Measurements from ENCODE around the gene MEPCE. TPM values are rescaled to one million over a fixed set of nuclear protein-coding genes. Genes with fewer than 3 reads are reported as not detected.
"Not testable (repeated sequence)": the region's sequence is repeated elsewhere in the genome, so short reads cannot be mapped to it uniquely, and the experiment has no call there.

The MEPCE gene
- total and polyA plus RNA-seq, 2 experiments from 2014 or later, result 10.0 to 32.6 TPM

GRCh38 chr7:100439244-100439643, 9.6 kb downstream of the MEPCE start:
- H2AFZ ChIP-seq; H3K4me3 ChIP-seq; H3K9me2 ChIP-seq (ENCODE audit: insufficient read depth); H3K27me3 ChIP-seq (ENCODE audit: insufficient read depth); DNase-seq (ENCODE audit: low spot score); H3K4me2 ChIP-seq; H3K4me3 Mint-ChIP-seq; H3K9me3 Mint-ChIP-seq; ATAC-seq; H3K4me1 ChIP-seq (ENCODE audit: insufficient read depth); H4K20me1 ChIP-seq (replicated peaks; ENCODE audit: insufficient read depth); H3K27ac Mint-ChIP-seq; H3K27ac ChIP-seq (ENCODE audit: low read depth); H3K36me3 ChIP-seq (ENCODE audit: insufficient read depth): not testable (repeated sequence)
- Histone ChIP-seq H3F3A (replicated peaks; ENCODE audit: low read depth) (peaks cover 15% of the 10 kb centered on the region), H3K79me2 (replicated peaks; ENCODE audit: insufficient read depth) (peaks cover 12% of the 10 kb centered on the region)
- peaks cover 12% of the 10 kb centered on the region for H3K4me1 Mint-ChIP-seq
- H3K36me3 Mint-ChIP-seq (ENCODE audit: low read depth), result peaks cover 12% of the 10 kb centered on the region
- peaks cover 21% of the 10 kb centered on the region for H3K27me3 Mint-ChIP-seq (ENCODE audit: insufficient read depth, low read depth, poor library complexity)

- H3K4me2 ChIP-seq, result no peak overlapping the region
- H3K27me3 Mint-ChIP-seq (ENCODE audit: insufficient read depth, low read depth, poor library complexity), result peaks cover 10% of the 10 kb centered on the region
- H3F3A ChIP-seq (replicated peaks; ENCODE audit: low read depth), result no peaks in the 10 kb centered on the region
- no peak overlapping the region for H3K27ac ChIP-seq (ENCODE audit: low read depth)
- ATAC-seq, result no peak
- no peak overlapping the region for H3K4me3 ChIP-seq
- H3K79me2 ChIP-seq (replicated peaks; ENCODE audit: insufficient read depth), result no peaks in the 10 kb centered on the region
- no peak overlapping the region for H3K4me3 Mint-ChIP-seq
- H3K9me3 Mint-ChIP-seq, result no peaks in the 10 kb centered on the region
- H3K4me1 Mint-ChIP-seq, result peaks cover 9% of the 10 kb centered on the region
- H3K27me3 ChIP-seq (ENCODE audit: insufficient read depth), result no peaks in the 10 kb centered on the region
- no peaks in the 10 kb centered on the region for H4K20me1 ChIP-seq (replicated peaks; ENCODE audit: insufficient read depth)
- H2AFZ ChIP-seq, result no peak overlapping the region
- no peak for DNase-seq (ENCODE audit: low spot score)
- H3K36me3 Mint-ChIP-seq (ENCODE audit: low read depth), result no peaks in the 10 kb centered on the region
- no peaks in the 10 kb centered on the region; the same call in 1 of the 2 replicates for H3K4me1 ChIP-seq (ENCODE audit: insufficient read depth)
- H3K36me3 ChIP-seq (ENCODE audit: insufficient read depth), result no peaks in the 10 kb centered on the region
- H3K9me2 ChIP-seq (ENCODE audit: insufficient read depth), result no peaks in the 10 kb centered on the region
- no peak overlapping the region for H3K27ac Mint-ChIP-seq
- TF ChIP-seq POLR2AphosphoS5 (IDR thresholded peaks at IDR 0.05; ENCODE audit: low read depth) (no peak), ZNF114 (CRISPR knock-in tag; IDR thresholded peaks at IDR 0.05) (no peak), ZNF331 (CRISPR knock-in tag; IDR thresholded peaks at IDR 0.05; ENCODE audit: low read depth) (no peak), CREB1 (CRISPR knock-in tag; IDR thresholded peaks at IDR 0.05; ENCODE audit: low read depth) (no peak), ZNF462 (CRISPR knock-in tag; IDR thresholded peaks at IDR 0.05) (no peak), NANOG (IDR thresholded peaks at IDR 0.05; ENCODE audit: borderline replicate concordance) (no peak), EZH2phosphoT487 (IDR thresholded peaks at IDR 0.05; ENCODE audit: unreplicated experiment) (no peak), REST (IDR thresholded peaks at IDR 0.05; ENCODE audit: unreplicated experiment) (no peak), EZH2 (IDR thresholded peaks at IDR 0.05; ENCODE audit: low read depth, unreplicated experiment) (no peak), STAT1 (IDR thresholded peaks at IDR 0.05; ENCODE audit: unreplicated experiment) (no peak)
Observed at GRCh38 chr7:100441641-100442535, 12.3 kb downstream of the MEPCE start.

Measured in GM23338 (cell line).